Measurements from ENCODE around the gene FAM174C. TPM values are rescaled to one million over a fixed set of nuclear protein-coding genes. Genes with fewer than 3 reads are reported as not detected.

FAM174C gene
- polyA plus RNA-seq, 1 experiment = 16.6 TPM

- H3K4me3 ChIP-seq (ENCODE audit: low read depth, low read length) = peak within 1 kb of the TSS; percentile 73
- ChIA-PET POLR2A (interaction anchor here (0.8 kb wide), 1 partner anchor 31 kb away, joined by 7 read pairs; the partner anchor contains the start of gene CIRBP), CTCF (no interaction called here)
- no peaks in the 10 kb centered on the region; the same call in 1 of the 2 replicates for H3K9me3 ChIP-seq (ENCODE audit: control insufficient read depth, insufficient read depth, low read length)
- peak within 1 kb of the TSS; percentile 39 for H3K27ac ChIP-seq (ENCODE audit: low read depth, low read length)
- no peak for DNase-seq (ENCODE audit: low read depth, low spot score)
- TF ChIP-seq, protein P1, sequence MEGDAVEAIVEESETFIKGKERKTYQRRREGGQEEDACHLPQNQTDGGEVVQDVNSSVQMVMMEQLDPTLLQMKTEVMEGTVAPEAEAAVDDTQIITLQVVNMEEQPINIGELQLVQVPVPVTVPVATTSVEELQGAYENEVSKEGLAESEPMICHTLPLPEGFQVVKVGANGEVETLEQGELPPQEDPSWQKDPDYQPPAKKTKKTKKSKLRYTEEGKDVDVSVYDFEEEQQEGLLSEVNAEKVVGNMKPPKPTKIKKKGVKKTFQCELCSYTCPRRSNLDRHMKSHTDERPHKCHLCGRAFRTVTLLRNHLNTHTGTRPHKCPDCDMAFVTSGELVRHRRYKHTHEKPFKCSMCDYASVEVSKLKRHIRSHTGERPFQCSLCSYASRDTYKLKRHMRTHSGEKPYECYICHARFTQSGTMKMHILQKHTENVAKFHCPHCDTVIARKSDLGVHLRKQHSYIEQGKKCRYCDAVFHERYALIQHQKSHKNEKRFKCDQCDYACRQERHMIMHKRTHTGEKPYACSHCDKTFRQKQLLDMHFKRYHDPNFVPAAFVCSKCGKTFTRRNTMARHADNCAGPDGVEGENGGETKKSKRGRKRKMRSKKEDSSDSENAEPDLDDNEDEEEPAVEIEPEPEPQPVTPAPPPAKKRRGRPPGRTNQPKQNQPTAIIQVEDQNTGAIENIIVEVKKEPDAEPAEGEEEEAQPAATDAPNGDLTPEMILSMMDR (IDR thresholded peaks at IDR 0.05; ENCODE audit: low read depth, low read length) = no peak
- H3K27me3 ChIP-seq (ENCODE audit: control insufficient read depth, insufficient read depth, low read length) = no peaks in the 10 kb centered on the region
Measured at GRCh38 chr19:1237754-1238368, 37.5 kb upstream of the FAM174C start, which contains the start of gene CBARP. CBARP (minus strand) TSS chr19:1238005; CDS start chr19:1236100, 1,905 bp downstream.

- Histone ChIP-seq H3K9me3 (ENCODE audit: control insufficient read depth, insufficient read depth, low read length) (no peaks in the 10 kb centered on the region; the same call in 1 of the 2 replicates), H3K27me3 (ENCODE audit: control insufficient read depth, insufficient read depth, low read length) (no peaks in the 10 kb centered on the region), H3K27ac (ENCODE audit: low read depth, low read length) (peak overlapping the region; percentile 31), H3K4me3 (ENCODE audit: low read depth, low read length) (peak overlapping the region; percentile 73)
- ChIA-PET POLR2A (interaction anchor here (0.8 kb wide), 1 partner anchor 30 kb away, joined by 7 read pairs; the partner anchor contains the start of gene CIRBP), CTCF (no interaction called here)
- TF ChIP-seq, protein P1 (IDR thresholded peaks at IDR 0.05; ENCODE audit: low read depth, low read length) = no peak
- no peak for DNase-seq (ENCODE audit: low read depth, low spot score)
Measured at GRCh38 chr19:1238369-1239303, 36.7 kb upstream of the FAM174C start.

- no peak overlapping the region for H3K4me3 ChIP-seq (ENCODE audit: low read depth, low read length)
- H3K27ac ChIP-seq (ENCODE audit: low read depth, low read length) = peak overlapping the region; percentile 78
- H3K27me3 ChIP-seq (ENCODE audit: control insufficient read depth, insufficient read depth, low read length) = no peaks in the 10 kb centered on the region
- ChIA-PET POLR2A (interaction anchor here (2.6 kb wide), 1 partner anchor 30 kb away, joined by 42 read pairs; the partner anchor contains the start of gene CIRBP), CTCF (no interaction called here)
- H3K9me3 ChIP-seq (ENCODE audit: control insufficient read depth, insufficient read depth, low read length) = no peaks in the 10 kb centered on the region; the same call in 1 of the 2 replicates
- TF ChIP-seq, protein P1 (IDR thresholded peaks at IDR 0.05; ENCODE audit: low read depth, low read length) = no peak
- DNase-seq (ENCODE audit: low read depth, low spot score) = no peak
Measured at GRCh38 chr19:1239420-1239795, 35.9 kb upstream of the FAM174C start.

GRCh38 chr19:1239796-1240737, 35.3 kb upstream of the FAM174C start:
- no peaks in the 10 kb centered on the region for H3K27me3 ChIP-seq (ENCODE audit: control insufficient read depth, insufficient read depth, low read length)
- CTCF ChIA-PET = interaction anchor here (0.7 to 7.1 kb wide), 11 partner anchors 13 to 220 kb away, joined by 3 to 224 read pairs (median 3); partner anchors contain the start of gene CIRBP
- H3K9me3 ChIP-seq (ENCODE audit: control insufficient read depth, insufficient read depth, low read length) = no peaks in the 10 kb centered on the region; the same call in 1 of the 2 replicates
- H3K4me3 ChIP-seq (ENCODE audit: low read depth, low read length) = peak overlapping the region; percentile 49
- peak; percentile 68 for DNase-seq (ENCODE audit: low read depth, low spot score)
- TF ChIP-seq, protein P1 (IDR thresholded peaks at IDR 0.05; ENCODE audit: low read depth, low read length) = peak; percentile 65
- peak overlapping the region; percentile 78 for H3K27ac ChIP-seq (ENCODE audit: low read depth, low read length)
- POLR2A ChIA-PET = interaction anchor here (0.7 to 2.6 kb wide), 3 partner anchors 29 to 218 kb away, joined by 5 to 42 read pairs (median 6); partner anchors contain the start of genes CIRBP and RNU6-2
